Measurements from ENCODE around the gene PARM1.
"Not testable (repeated sequence)": the region's sequence is repeated elsewhere in the genome, so short reads cannot be mapped to it uniquely, and the experiment has no call there.

Gene PARM1

DNA sequence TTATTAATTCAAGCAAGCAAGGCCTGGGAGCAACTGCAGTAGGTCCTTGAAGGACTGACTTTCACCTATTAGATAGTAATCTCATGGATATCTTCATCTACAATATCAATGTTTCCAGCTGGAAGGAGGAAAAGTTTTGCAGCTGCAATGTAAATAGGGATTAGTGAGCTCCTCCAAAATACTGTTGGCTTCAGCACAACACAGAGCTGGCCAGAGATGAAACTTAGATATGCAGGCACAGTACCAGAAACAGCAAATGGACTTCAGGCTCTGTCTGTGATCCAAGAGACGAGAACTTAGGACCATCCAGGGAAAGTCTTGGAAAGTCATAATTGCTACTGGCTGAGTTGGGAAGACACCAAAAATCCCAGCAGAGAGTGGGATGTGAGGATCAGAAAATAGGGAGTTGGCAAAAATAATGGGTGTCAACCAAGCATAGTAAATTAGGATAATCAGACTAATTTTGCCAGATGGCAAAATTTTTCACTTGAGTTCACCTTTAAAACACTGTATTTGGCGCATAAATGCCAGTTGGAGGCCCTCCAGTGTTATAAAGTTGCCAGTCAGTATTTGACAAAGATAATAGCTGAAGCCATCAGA lies 57.5 kb downstream of the PARM1 start:
- no peak for DNase-seq

DNA sequence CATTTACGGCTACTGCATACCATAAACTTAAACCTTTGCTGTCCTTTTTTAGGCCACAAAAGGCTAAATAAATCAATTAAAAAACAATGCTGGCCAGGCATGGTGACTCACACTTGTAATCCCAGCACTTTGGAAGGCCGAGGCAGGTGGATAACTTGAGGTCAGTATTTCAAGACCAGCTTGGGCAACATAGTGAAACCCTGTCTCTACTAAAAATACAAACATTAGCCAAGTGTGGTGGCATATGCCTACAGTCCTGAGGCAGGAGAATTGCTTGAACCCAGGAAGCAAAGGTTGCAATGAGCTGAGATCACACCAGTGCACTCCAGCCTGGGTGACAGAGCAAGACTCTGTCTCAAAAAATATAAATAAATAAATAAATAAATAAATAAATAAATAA lies 61.5 kb downstream of the PARM1 start:
- DNase-seq, result not testable (repeated sequence)

DNA sequence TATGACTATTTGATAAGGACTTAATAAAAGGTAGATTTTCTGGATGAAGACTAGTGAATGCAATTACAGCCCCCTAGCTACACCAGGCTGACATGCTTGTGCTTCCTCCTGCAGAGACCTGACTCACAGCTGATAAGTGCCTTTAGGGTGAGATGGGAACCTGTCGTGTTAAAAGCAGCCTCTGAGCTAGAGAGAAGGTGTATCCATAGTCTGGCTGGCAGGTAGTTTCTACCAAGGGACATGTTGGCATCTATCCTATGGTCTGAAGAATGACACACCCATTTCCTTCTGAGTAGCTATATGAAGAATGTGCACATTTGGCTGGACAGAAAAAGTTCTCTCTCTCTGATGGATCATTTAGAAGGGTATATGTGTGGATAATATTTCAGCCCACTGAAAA lies 64.1 kb downstream of the PARM1 start:
- DNase-seq, result no peak

DNA sequence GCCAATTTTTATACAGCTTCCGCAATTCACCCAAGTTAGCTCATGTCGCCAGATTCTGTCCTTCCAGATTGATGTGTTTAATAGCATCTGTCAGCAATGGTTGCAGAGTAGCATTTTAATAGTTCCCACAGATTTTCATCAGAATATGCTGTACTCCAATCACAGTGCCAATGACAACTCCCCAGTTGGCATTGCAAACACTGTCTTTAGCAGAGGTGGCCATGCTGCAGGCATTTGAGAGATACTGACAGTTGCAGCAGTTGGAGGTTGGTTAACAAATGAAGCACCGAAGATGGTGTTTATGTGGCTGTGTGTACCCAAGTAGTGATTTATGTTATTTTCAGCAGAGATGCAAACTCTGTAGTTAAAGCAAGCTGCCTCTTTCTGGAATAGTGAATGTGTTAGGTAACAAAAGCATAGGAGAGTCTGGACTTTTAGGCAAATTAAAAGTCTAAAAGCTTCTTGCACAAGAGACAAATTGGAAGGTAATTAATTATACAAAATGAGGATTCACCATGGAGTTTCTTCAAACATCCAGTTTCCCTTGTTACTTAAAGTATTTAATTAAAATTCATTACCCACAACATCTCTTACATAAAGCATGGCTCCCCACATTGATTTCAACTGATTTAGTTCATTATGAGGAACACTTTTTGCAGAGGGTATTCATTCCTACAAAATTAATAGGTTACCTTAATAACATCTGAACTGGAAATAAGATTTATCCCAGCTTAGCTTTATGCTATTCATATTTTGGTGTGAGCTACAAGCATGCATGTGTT lies 65.2 kb downstream of the PARM1 start:
- DNase-seq, result no peak

DNA sequence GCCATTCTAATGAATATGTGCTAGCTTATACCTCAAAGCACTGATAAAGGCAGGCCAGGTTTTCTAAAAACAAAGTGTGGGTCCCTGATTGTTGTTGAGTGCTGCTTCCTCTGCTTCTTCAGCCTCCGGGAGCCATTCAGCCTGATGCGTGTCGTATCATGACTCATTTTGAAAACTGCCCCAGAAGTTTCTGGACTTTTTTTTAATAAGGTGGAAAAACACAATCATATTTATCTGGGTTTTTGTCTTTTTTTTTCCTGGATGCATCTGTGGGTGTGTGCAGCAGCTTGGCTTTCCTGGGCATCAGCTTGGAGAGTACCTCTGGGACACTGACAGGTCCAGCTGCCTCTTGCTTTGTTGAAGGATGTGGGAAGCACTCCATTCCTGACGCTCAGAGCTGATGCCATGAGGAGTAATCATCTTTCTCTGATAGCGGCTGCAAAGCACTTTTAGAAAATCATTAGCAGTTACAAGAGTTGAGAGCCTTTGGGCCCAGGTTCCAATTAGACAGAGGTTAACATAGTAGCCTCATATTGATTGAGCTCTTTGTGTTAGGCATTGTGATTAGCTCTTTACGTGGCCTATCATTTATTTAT lies 66.9 kb downstream of the PARM1 start:
- DNase-seq, result no peak

DNA sequence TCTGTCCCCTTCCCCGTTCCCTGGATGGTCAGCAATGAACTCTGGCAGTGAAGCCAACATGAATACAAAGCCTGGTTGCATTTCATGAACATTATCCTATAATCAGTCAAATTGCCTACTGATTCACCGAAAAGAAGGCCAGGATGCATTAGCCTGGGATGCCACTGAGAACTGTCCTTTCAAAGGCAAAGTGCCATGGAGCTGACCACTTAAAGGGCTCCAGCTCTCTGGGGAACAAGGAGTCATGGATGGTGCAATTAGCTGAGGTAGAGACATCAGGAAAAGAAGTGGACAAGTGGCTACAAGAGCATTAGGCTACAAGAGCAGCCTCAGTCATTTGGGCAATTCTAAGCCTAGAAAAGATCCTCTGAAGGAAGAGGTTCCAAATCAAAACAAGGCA lies 69.0 kb downstream of the PARM1 start:
- no peak for DNase-seq

DNA sequence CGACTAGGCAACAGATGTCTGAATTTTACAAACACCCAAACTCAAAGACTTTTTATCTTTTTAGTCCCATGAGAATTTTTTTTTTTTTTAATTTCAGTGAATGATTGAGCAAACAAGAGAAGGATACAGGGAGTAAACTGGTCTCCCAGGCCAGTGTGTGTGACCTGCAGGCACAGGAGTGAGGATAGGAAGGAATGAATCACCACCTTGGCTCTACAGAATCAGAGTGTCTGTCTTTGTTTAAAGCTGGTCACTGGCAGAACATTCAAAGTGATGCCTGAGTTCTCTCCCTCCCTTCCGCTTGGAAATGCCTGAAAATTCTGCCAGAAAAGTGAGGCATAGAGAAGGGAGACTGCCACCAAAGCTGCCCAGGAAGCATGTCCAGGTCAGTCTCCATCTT lies 69.5 kb downstream of the PARM1 start:
- no peak for DNase-seq

DNA sequence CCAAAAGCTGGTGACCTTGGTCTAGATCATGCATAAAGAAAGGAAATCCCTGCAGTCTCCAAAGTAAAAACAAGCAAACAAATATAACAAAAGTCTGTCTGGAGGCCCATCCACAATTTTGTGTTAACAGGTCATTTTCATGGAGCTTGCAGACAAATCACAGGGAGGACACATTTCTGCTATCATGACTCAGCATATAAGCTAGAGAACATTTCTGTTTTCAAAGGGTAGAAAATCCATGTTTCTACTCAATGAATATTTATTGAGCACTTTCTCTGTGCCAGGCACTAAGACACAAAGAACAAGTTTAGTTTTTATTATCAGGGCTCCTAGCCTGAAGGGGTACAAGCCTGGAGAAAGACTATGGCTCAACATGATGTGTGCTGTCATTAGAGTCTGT lies 71.1 kb downstream of the PARM1 start:
- no peak for DNase-seq

DNA sequence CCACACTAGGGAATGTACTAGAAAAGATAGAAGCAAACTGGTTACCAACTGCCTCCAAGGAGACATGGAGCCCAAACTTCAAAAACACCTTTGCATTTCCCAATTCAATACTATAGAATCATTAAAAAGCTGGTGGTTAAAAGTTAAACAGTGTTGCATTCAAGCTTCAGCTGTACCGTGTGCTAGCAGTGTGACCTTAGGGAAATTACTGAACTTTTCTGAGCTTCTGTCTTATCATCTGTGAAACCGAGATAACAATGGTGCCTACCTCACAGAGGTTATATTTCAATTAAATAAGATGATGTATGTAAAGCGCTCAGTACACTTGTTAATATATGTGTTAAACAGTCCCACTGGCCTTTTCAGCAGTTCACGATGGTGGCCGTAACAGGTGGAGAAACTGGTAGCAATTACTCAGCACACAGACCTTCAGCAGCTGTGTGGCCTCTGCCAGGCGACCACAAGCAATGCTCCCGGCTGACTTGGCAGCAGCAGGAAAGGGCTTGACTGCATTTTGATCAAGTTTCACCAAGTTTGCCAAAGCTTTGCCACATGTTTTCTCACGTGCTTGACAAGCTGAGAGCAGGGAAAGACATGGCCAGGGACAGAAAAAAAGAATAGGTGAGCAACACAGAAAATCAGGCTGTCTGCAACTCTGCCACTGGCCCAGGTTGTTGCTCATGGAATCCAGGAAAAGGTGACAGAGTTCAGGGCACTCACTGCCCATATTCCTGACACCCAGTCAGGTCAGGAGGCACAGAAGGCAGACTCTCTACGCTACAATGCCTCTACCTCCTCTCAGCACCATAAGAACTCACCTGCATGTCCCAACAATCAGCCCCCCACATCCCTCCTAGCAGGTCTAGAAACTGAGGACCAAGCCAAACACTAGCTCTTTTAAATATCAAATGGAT lies 72.1 kb downstream of the PARM1 start:
- no peak for DNase-seq

DNA sequence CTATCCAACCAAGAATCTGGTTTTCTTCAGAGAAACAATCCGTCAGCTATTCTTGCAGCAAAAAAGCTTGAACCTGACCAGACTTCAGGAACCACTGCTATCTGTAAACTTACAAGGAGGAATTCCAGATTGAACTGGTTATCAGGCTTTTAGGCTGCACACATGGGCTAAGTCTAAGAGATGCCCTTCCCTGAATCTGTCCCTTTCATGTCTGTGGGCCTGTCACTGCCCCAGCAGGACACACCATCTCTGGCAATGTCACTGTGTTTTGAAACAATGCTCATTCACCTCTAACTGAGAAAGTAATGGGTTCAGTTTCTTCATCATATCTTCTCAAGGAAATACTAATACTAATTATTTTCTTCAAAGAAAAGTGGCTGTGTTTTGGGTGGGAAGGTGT lies 72.8 kb downstream of the PARM1 start:
- no peak for DNase-seq

DNA sequence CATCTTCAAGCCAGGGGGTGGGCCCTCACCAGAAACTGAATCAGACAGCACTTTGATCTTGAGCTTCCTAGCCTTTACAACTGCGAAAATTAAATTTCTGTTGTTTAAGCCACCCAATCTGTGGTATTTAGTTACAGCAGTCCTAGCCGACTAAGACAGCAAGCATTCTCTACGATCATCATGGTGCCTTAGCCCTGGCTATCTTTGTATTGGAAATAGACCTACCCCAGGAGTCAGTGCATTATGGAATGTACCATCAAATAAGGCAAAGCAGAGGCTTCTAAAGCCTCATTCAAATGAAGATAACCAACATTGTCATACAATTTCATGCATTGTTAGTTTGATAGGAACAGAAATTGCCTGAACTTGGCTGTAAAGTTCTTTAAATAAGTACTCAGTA lies 75.0 kb downstream of the PARM1 start:
- no peak for DNase-seq

DNA sequence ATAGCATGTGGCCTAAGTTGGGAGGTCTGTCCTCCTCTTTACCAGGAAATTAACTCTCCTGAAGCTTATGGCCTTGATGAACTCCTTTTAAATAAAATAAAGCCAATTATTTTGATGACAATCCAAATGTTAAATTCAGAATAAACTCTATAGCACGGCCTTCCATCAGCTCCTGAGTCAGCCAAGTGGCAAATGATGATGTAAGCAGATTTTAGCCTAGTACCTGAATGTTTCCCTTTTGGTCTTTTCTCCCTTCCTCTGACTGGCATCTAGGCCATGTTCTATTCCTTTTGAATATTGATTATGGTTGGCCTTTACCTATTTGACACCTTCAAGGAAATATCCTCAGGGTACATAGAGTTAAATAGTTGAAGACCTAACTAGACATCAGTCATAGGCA lies 76.2 kb downstream of the PARM1 start:
- no peak for DNase-seq

DNA sequence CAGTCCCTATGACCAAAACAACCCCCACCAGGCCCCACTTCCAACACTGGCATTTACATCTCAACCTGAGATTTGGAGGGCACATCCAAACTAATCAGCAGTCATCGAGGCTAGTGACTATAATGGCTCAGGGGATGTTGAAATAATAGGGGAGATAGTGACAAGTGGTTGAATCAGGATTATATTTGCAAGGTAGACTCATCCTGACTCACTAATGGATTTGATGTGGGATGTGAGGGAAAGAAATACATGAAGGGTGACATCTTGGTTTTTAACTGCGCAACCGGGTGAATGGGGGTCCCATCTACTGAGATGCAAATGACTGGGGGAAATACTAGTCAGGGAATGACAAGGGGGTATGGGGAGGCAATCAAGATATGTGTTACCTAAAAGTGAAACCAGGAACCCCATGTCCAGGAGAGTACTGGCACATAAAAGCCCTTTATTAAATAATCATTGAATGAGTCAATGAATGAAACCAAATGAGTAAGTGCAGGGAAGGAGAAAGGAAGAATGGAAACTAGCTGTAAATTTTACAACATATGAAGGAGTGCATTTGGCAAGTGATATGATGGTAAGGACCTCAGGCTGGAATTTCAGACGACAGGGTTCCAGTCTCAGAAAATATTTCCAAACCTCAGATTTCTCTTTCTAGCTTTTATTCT lies 78.3 kb downstream of the PARM1 start:
- no peak for DNase-seq

DNA sequence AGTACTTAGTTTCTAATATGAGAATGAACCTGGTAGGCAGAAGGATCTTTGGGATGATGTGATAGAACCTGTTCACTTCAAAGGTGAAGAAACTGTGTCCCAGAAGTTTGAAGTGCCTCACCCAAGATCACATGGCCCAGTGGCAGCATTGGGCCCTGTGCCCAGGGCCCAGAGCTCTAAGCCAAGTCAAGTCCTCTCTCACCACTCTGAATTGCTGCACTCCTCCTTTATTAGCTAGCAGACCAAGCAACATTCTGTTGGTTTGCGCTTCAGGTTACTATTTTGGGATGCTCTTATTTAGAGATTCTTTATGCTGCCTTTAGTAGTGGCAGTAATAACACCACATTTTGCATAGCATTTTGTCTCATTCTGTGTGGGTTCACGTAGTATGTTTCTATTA lies 82.7 kb downstream of the PARM1 start:
- no peak for DNase-seq

DNA sequence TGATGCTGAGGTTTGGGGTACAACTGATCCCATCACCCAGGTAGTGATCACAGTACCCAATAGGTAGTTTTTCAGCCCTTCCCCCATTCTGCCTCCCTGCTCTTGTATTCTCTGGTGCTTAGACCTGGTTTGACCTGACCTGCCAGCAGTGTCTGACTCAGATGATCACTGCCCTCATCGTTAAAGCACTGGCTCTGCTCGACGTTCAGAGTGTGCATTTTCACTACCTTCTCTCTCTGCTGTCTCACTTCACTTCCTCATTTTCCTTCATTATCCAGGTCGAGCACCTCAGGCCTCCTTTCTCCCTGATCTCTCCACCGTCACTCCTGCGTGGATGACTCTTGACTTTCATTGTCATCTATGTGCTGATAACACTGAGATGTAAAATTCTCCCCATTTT lies 83.6 kb downstream of the PARM1 start:
- DNase-seq, result no peak

DNA sequence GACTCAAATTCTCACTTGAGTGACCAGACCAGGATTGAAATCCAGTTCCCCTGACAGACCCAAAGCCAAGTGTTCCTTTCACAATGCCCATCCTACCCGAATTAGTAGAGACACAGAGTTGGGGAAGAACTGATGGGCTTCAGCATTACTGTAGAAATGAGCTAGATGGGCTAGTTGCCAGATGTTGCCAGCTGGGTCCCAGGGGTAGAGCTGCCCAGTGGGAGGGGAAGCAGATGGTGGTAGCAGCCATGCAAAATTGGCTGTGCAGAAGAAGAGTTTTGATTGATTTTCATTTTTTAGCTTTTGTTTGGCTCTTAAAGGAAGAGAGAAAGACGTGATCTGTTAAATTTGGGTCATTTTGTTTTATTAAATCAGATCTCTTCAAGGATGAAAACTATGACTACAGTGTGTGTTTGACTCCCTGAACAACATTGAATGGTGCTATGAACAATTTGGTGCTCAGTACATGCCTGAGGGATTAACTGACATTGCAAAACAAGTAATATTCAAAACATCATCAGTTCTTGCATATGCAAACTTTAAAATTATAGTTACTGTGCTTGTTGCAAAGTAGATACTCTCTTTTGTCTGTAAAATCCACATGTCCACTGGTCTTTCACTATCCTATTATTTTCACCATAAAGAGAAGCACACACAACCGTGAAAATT lies 86.0 kb downstream of the PARM1 start:
- no peak for DNase-seq

DNA sequence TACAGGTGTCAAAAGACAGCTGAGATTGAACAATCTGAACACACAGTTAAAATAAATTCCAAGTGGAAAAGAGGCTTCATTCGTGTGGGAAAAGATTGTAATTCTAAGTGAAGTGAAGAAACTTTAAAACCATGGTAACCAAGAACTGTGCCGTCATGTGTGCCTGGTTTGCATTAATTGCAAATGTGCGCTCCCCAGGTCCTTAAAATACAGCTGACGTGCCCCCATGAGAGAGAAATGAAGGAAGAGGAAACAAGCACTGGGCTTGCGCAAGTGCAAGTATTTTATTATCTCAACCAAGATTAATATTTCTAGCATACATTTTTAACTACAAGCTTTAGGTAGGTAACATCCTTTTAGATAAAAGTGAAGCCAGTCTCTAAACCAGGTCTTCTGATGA lies 92.5 kb downstream of the PARM1 start:
- no peak for DNase-seq

DNA sequence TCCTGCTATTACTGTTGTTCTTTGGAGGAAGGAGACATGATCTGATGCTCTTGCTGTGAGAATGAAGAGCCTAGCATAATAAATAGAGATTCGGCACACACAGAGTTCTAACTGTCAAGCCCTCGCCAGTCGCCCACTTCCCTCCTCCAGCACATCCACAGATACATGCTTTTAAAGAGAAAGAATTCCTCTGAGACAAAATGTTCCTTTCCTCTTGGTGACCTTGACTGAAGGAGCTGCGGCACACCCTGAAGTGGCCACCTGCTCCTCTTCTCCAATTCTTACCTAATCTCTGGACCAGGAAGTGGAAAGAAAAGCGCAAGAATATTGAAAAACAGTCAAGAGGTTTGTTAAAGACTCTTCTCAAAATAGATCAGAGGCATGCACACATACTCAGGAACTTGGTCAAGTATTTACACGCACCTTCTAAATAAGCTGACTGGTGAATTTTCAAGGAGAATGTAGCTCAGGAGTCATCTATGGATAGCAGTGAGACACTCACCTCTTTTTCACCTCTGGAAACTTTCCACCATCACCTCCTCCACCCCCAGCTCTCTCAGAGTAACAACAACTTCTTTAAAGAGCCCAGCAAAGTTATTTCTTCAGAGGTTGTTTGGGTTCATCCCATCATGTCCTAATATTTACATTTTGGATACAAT lies 95.4 kb downstream of the PARM1 start:
- no peak for DNase-seq

DNA sequence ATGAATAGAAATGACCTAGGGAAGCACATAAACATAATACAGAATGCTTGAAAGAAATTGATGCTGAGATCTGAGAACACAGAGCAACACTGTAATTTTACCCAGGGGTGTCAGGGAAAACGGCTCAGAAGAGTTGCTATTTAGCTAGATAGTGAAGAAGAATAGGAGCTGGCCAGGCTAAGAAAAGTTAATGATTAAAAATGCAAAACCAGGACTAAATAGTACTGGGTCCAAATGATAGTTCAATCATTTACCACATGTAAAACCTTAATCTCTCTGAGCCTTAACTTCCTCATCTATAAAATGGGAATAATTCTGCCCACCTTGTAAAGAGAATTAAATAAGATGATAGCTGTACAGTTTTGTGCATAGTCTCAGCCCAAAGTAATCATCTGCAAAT lies 97.1 kb downstream of the PARM1 start:
- DNase-seq, result no peak

DNA sequence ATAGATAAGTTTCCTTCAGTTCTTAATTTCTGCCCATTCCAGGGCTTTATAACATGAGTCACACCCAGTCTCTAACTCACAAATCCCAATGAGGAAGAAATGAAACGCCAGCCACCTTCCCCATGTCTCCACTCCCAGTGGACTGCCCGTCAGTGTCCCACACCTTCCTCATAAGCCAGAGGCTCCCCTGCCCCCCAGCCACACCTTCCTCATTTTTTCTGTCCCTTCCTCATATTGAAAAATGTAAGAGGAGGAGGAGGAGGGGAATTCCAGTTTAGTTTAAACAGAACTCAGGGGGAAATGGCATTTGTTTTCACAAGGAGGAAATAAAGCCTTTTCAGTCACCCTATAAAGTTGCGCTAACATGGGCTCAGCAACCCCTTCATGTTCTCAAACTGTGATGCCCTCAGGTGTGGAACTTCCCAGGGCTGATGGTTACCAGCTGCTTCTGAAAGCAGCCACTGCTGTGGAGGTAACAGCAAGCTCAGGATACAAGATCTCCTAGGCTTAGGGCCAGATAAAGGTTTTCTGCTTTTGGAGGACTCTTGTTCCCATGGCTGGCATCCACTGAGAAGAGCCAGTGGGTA lies 97.8 kb downstream of the PARM1 start:
- DNase-seq, result no peak

DNA sequence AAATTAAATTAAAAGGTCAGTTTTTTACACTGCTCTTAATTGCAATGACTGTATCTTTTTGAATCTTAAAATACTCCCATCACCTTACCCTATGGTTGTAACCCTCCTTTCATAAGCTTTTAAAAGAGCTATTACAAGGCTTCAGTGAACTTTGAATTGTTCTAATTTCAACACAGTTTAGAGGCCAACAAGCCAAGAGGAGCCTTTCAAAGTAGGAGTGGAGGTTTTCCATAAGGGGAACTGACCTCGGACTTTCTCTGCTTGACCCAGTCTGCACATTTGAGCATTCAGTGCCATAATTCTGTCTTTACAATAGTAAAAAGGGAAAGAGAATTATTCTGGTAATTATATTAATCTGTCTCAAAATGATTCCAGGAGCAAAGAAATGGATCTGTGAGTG lies 98.9 kb downstream of the PARM1 start:
- no peak for DNase-seq

All from C1 segment of cervical spinal cord (tissue), 14 donors.